Progenitor cell of endocrine pancreas (in vitro differentiated cells): ENCODE data around the gene RGS7. TPM values are rescaled to one million over a fixed set of nuclear protein-coding genes. Genes with fewer than 3 reads are reported as not detected.

Experiments
- DNase-seq: peaks from one replicate; pipeline ENCODE4 v3.0.0; 2021; ENCODE audit warnings: low spot score; ENCODE audit not compliant: unreplicated experiment
- H3K27ac Mint-ChIP-seq: 2 replicates; pipeline ENCODE4 v1.8.0; 2021; ENCODE audit warnings: mild to moderate bottlenecking, moderate library complexity, mixed read lengths
- H3K27me3 Mint-ChIP-seq: 2 replicates; pipeline ENCODE4 v1.8.0; 2021; ENCODE audit warnings: mixed read lengths
- H3K36me3 Mint-ChIP-seq: 2 replicates; pipeline ENCODE4 v1.8.0; 2022; ENCODE audit warnings: mixed read lengths; ENCODE audit not compliant: insufficient read depth
- H3K4me1 Mint-ChIP-seq: 2 replicates; pipeline ENCODE4 v1.8.0; 2021; ENCODE audit warnings: low read depth, mixed read lengths
- H3K4me3 Mint-ChIP-seq: 2 replicates; pipeline ENCODE4 v1.8.0; 2021; ENCODE audit warnings: low read depth, mild to moderate bottlenecking, moderate library complexity, mixed read lengths
- H3K9me3 Mint-ChIP-seq: 2 replicates; pipeline ENCODE4 v1.8.0; 2021; ENCODE audit warnings: low read depth, mixed read lengths
- CTCF ChIP-seq: fragments of 200-600 bp; sonication (generic); IDR thresholded peaks from one replicate; pipeline ENCODE4 v1.5.0; 2021; ENCODE audit warnings: antibody characterized with exemption, mild to moderate bottlenecking; ENCODE audit not compliant: unreplicated experiment
- total RNA-seq: library from RNA; stranded (reverse); gene quantifications from 2 replicates; pipeline ENCODE4 v1.2.1, GENCODE V29; 2021

Gene RGS7
- total RNA-seq, 1 donor from 2014 or later = 2.4 TPM

- no peaks in the 10 kb centered on the region for H3K27me3 Mint-ChIP-seq
- H3K4me3 Mint-ChIP-seq = no peak overlapping the region
- no peak for TF ChIP-seq CTCF
- H3K27ac Mint-ChIP-seq = no peak overlapping the region
- peaks cover 4% of the 10 kb centered on the region for H3K9me3 Mint-ChIP-seq
- H3K36me3 Mint-ChIP-seq = no peaks in the 10 kb centered on the region
- no peaks in the 10 kb centered on the region for H3K4me1 Mint-ChIP-seq
- DNase-seq = no peak
Observed at GRCh38 chr1:240824238-240824637, 532.8 kb downstream of the RGS7 start.

GRCh38 chr1:240823357-240823756, 533.6 kb downstream of the RGS7 start:
- H3K4me3 Mint-ChIP-seq = no peak overlapping the region
- no peak for TF ChIP-seq CTCF
- H3K36me3 Mint-ChIP-seq = no peaks in the 10 kb centered on the region
- no peaks in the 10 kb centered on the region for H3K27me3 Mint-ChIP-seq
- no peaks in the 10 kb centered on the region for H3K4me1 Mint-ChIP-seq
- H3K9me3 Mint-ChIP-seq = peaks cover 4% of the 10 kb centered on the region
- no peak for DNase-seq
- no peak overlapping the region for H3K27ac Mint-ChIP-seq

- DNase-seq = no peak
- Mint-ChIP-seq H3K36me3 (no peaks in the 10 kb centered on the region), H3K27ac (no peak overlapping the region), H3K9me3 (peaks cover 4% of the 10 kb centered on the region), H3K27me3 (no peaks in the 10 kb centered on the region), H3K4me3 (no peak overlapping the region), H3K4me1 (no peaks in the 10 kb centered on the region)
- no peak for TF ChIP-seq CTCF
Observed at GRCh38 chr1:240821925-240822324, 535.1 kb downstream of the RGS7 start.

- no peak overlapping the region for H3K27ac Mint-ChIP-seq
- no peaks in the 10 kb centered on the region for H3K27me3 Mint-ChIP-seq
- peaks cover 4% of the 10 kb centered on the region for H3K9me3 Mint-ChIP-seq
- H3K36me3 Mint-ChIP-seq = no peaks in the 10 kb centered on the region
- no peak overlapping the region for H3K4me3 Mint-ChIP-seq
- H3K4me1 Mint-ChIP-seq = no peaks in the 10 kb centered on the region
- no peak for TF ChIP-seq CTCF
- no peak for DNase-seq
Observed at GRCh38 chr1:240820816-240821215, 536.2 kb downstream of the RGS7 start.

GRCh38 chr1:240816472-240816871, 540.5 kb downstream of the RGS7 start:
- H3K4me3 Mint-ChIP-seq = no peak overlapping the region
- H3K4me1 Mint-ChIP-seq = no peaks in the 10 kb centered on the region
- H3K27ac Mint-ChIP-seq = no peak overlapping the region
- H3K27me3 Mint-ChIP-seq = no peaks in the 10 kb centered on the region
- DNase-seq = no peak
- no peaks in the 10 kb centered on the region for H3K36me3 Mint-ChIP-seq
- no peak for TF ChIP-seq CTCF
- peaks cover 4% of the 10 kb centered on the region for H3K9me3 Mint-ChIP-seq
